Measurements from ENCODE around the gene MUSK. TPM values are rescaled to one million over a fixed set of nuclear protein-coding genes. Genes with fewer than 3 reads are reported as not detected.

Gene MUSK
- total RNA-seq, 1 donor from 2014 or later, result 0.24 TPM

GRCh38 chr9:110714314-110714713, 45.7 kb downstream of the MUSK start:
- Histone ChIP-seq H3K4me1 (peaks cover 9% of the 10 kb centered on the region), H3K4me3 (no peak overlapping the region), H2AFZ (replicated peaks) (peak overlapping the region; percentile 93), H3K9ac (no peak overlapping the region), H3K9me3 (ENCODE audit: low read depth) (no peaks in the 10 kb centered on the region), H3F3A (ENCODE audit: low read depth) (no peaks in the 10 kb centered on the region), H3K36me3 (no peaks in the 10 kb centered on the region), H4K20me1 (ENCODE audit: low read depth) (no peaks in the 10 kb centered on the region), H3K4me2 (peak overlapping the region; percentile 20), H3K79me2 (ENCODE audit: low read depth) (no peaks in the 10 kb centered on the region), H3K27ac (no peak overlapping the region), H3K27me3 (no peaks in the 10 kb centered on the region)
- Mint-ChIP-seq H3K27me3 (ENCODE audit: insufficient read depth, low read depth) (no peaks in the 10 kb centered on the region), H3K36me3 (no peaks in the 10 kb centered on the region), H3K27ac (no peak overlapping the region), H3K4me1 (peaks cover 5% of the 10 kb centered on the region), H3K4me3 (no peak overlapping the region), H3K9me3 (peaks cover 4% of the 10 kb centered on the region)
- no peak for TF ChIP-seq EZH2 (IDR thresholded peaks at IDR 0.05)
- no peak for TF ChIP-seq CTCF (IDR thresholded peaks at IDR 0.05)
- no peak for TF ChIP-seq EZH2phosphoT487 (IDR thresholded peaks at IDR 0.05)
- no peak for DNase-seq (ENCODE audit: low spot score)

- DNase-seq (ENCODE audit: low spot score), result peak; percentile 76
- no peak overlapping the region for H3K4me3 Mint-ChIP-seq
- H3K9ac ChIP-seq, result no peak overlapping the region
Measured at GRCh38 chr9:110728058-110728457, 59.5 kb downstream of the MUSK start.

GRCh38 chr9:110729641-110730040, 61.0 kb downstream of the MUSK start:
- Mint-ChIP-seq H3K36me3 (no peaks in the 10 kb centered on the region), H3K9me3 (no peaks in the 10 kb centered on the region), H3K4me1 (peaks cover 37% of the 10 kb centered on the region), H3K27ac (no peak overlapping the region), H3K27me3 (ENCODE audit: insufficient read depth, low read depth) (no peaks in the 10 kb centered on the region), H3K4me3 (no peak overlapping the region)
- no peaks in the 10 kb centered on the region for H3K9me3 ChIP-seq (ENCODE audit: low read depth)
- peaks cover 54% of the 10 kb centered on the region for H3K4me1 ChIP-seq
- H3K79me2 ChIP-seq (ENCODE audit: low read depth), result no peaks in the 10 kb centered on the region
- H3K9ac ChIP-seq, result no peak overlapping the region
- TF ChIP-seq EZH2 (IDR thresholded peaks at IDR 0.05), result no peak
- no peak for TF ChIP-seq CTCF (IDR thresholded peaks at IDR 0.05)
- no peak for TF ChIP-seq EZH2phosphoT487 (IDR thresholded peaks at IDR 0.05)
- no peaks in the 10 kb centered on the region for H4K20me1 ChIP-seq (ENCODE audit: low read depth)
- H3K36me3 ChIP-seq, result no peaks in the 10 kb centered on the region
- no peak overlapping the region for H2AFZ ChIP-seq (replicated peaks)
- H3K27ac ChIP-seq, result no peak overlapping the region
- H3K4me2 ChIP-seq, result peak overlapping the region; percentile 33
- H3F3A ChIP-seq (ENCODE audit: low read depth), result peaks cover 14% of the 10 kb centered on the region
- H3K27me3 ChIP-seq, result no peaks in the 10 kb centered on the region
- H3K4me3 ChIP-seq, result no peak overlapping the region
- no peak for DNase-seq (ENCODE audit: low spot score)

More at GRCh38 chr9:110728058-110728457, 59.5 kb downstream of the MUSK start:
- H3K9me3 ChIP-seq (ENCODE audit: low read depth), result no peaks in the 10 kb centered on the region
- H3K27ac ChIP-seq, result peak overlapping the region; percentile 30
- H3K4me1 ChIP-seq, result peaks cover 54% of the 10 kb centered on the region
- no peaks in the 10 kb centered on the region for H3K27me3 ChIP-seq
- no peaks in the 10 kb centered on the region for H4K20me1 ChIP-seq (ENCODE audit: low read depth)
- no peaks in the 10 kb centered on the region for H3K27me3 Mint-ChIP-seq (ENCODE audit: insufficient read depth, low read depth)
- peak overlapping the region; percentile 61 for H3K4me2 ChIP-seq
- no peak overlapping the region for H2AFZ ChIP-seq (replicated peaks)
- H3K79me2 ChIP-seq (ENCODE audit: low read depth), result no peaks in the 10 kb centered on the region
- no peaks in the 10 kb centered on the region for H3K36me3 Mint-ChIP-seq
- peaks cover under 1% of the 10 kb centered on the region for H3K9me3 Mint-ChIP-seq
- peaks cover 28% of the 10 kb centered on the region for H3K4me1 Mint-ChIP-seq
- TF ChIP-seq EZH2phosphoT487 (IDR thresholded peaks at IDR 0.05), result peak; percentile 55
- TF ChIP-seq CTCF (IDR thresholded peaks at IDR 0.05), result no peak
- no peak for TF ChIP-seq EZH2 (IDR thresholded peaks at IDR 0.05)
- peak overlapping the region; percentile 91 for H3K27ac Mint-ChIP-seq
- peaks cover 14% of the 10 kb centered on the region for H3F3A ChIP-seq (ENCODE audit: low read depth)
- no peaks in the 10 kb centered on the region for H3K36me3 ChIP-seq
- H3K4me3 ChIP-seq, result peak overlapping the region; percentile 7

Data from neural progenitor cell (in vitro differentiated cells).